SJSA1 (cell line): ENCODE measurements around the gene CASR. TPM values are rescaled to one million over a fixed set of nuclear protein-coding genes. Genes with fewer than 3 reads are reported as not detected.

Experiments used
- DNase-seq, 2 experiments: peaks; one replicate each; pipeline ENCODE4 v3.0.0-alpha.2; 2015 to 2020; ENCODE audit warnings: low spot score in 2 of 2, low read depth in 1 of 2
- H3K27ac ChIP-seq: fragments of 250-450 bp; sonication (Bioruptor Pico); 2 replicates; pipeline ENCODE4 v1.5.1; 2020; ENCODE audit warnings: mild to moderate bottlenecking, moderate library complexity
- H3K27me3 ChIP-seq: fragments of 250-450 bp; sonication (Bioruptor Pico); replicated peaks from 2 replicates; pipeline ENCODE4 v1.5.1; 2020; ENCODE audit warnings: mild to moderate bottlenecking, moderate library complexity
- H3K36me3 ChIP-seq: fragments of 250-450 bp; sonication (Bioruptor Pico); 2 replicates; pipeline ENCODE4 v1.5.1; 2020; ENCODE audit warnings: mild to moderate bottlenecking
- H3K4me1 ChIP-seq: fragments of 250-450 bp; sonication (Bioruptor Pico); replicated peaks from 2 replicates; pipeline ENCODE4 v1.6.1; 2021; ENCODE audit warnings: mild to moderate bottlenecking
- H3K4me3 ChIP-seq: fragments of 250-450 bp; sonication (Bioruptor Pico); 2 replicates; pipeline ENCODE4 v1.5.1; 2020; ENCODE audit warnings: mild to moderate bottlenecking
- H3K9me3 ChIP-seq: fragments of 250-450 bp; sonication (Bioruptor Pico); replicated peaks from 2 replicates; pipeline ENCODE4 v1.5.1; 2020; ENCODE audit warnings: mild to moderate bottlenecking
- total RNA-seq: library from RNA; depleted of rRNA; stranded (reverse); fragments of >200 nt; shearing (Covaris generic); gene quantifications from 2 replicates; pipeline ENCODE4 v1.2.3, GENCODE V29; 2014; rRNA removed

The CASR gene
- total RNA-seq, 1 experiment from 2014 or later, result not detected

DNA sequence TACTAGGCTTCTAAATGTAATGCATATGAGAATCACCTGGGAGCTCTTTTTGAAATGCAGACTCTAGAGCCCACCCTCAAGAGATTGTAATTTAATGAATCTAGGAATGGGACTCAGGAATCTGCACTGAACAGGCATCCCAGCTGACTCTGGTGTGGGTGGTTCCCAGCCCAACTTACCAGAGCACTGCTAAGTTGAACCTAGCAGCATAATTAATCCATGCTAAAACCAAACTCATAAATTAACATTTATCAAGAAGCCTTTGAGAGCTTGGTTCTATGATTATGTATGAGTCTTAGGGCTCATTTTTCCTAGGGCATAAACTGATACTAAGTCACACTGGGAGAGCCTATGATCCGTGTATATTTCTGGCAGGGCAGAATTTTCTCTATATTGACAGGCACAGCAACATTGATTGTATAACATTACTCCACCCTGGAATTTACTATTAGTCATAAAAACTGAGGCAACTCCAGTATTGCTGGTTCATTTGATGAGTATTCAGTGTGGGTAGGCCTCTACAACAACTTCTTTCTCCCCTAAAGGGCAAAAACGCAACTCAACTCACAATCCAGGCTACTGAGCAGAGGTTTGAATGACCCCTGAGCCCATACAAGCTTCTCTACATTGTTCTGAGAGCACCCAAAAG lies 130.9 kb downstream of the CASR start:
- Histone ChIP-seq H3K27ac (no peak overlapping the region), H3K36me3 (no peaks in the 10 kb centered on the region), H3K9me3 (no peaks in the 10 kb centered on the region), H3K27me3 (peaks cover 5% of the 10 kb centered on the region), H3K4me3 (no peak overlapping the region), H3K4me1 (no peaks in the 10 kb centered on the region)
- DNase-seq, result no peak

DNA sequence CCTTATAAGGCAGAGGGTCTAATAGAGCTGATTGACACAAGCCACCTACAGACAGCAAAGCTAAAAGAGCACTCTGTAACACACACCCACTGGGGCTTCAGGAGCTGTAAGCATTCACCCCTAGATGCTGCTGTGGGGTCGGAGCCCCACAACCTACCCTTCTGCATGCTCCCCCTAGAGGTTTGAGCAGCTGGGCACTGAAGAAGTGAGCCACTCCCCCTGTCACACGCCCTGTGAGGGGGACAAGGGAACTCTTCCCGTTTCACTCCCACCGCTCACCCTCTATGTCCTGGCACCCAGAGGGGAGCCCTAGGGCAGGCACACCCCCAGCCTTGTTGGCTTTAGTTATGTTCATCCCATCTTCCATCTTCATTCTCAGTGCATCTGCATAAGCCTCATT lies 132.2 kb downstream of the CASR start:
- H3K4me1 ChIP-seq, result no peaks in the 10 kb centered on the region
- no peak for DNase-seq
- no peaks in the 10 kb centered on the region for H3K9me3 ChIP-seq
- H3K36me3 ChIP-seq, result no peaks in the 10 kb centered on the region
- no peak overlapping the region for H3K4me3 ChIP-seq
- no peaks in the 10 kb centered on the region; the same call in none of the 2 replicates for H3K27me3 ChIP-seq
- H3K27ac ChIP-seq, result no peak overlapping the region

DNA sequence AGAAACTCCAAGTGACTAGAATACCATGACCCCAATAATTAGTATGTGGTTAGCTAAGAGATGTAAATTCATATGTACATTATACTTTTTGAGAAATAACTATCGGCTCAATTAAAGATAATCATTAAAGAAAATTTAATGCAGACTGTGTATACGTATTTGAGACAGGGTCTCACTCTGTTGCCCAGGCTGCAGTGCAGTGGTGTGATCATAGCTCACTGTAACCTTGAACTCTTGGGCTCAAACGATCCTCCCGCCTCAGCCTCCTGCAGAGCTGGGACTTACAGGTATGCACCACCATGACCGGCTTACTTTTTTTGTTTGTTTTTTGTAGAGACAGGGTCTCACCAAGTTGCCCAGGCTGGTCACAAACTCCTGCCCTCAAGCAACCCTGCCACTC lies 132.9 kb downstream of the CASR start:
- Histone ChIP-seq H3K9me3 (no peaks in the 10 kb centered on the region), H3K27ac (no peak overlapping the region), H3K36me3 (no peaks in the 10 kb centered on the region), H3K4me3 (no peak overlapping the region), H3K27me3 (no peaks in the 10 kb centered on the region; the same call in none of the 2 replicates), H3K4me1 (no peaks in the 10 kb centered on the region)
- no peak for DNase-seq

DNA sequence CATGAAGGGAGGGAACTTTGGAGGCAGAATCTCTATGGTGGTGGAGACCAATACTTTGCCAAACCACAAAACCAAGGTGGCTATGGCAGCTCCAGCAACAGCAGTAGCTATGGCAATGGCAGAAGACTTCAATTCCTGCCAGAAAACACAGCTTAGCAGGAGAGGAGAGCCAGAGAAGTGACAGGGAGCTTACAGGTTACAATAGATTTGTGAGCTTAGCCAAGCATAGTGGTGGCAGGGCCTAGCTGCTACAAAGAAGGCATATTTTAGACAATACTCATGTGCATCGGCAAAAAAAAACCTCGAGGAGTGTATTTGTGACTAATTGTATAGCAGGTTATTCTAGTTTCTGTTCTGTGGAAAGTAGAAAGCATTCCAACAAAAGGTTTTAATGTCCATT lies 135.2 kb downstream of the CASR start:
- Histone ChIP-seq H3K9me3 (no peaks in the 10 kb centered on the region), H3K27ac (no peak overlapping the region), H3K27me3 (no peaks in the 10 kb centered on the region; the same call in 1 of the 2 replicates), H3K4me1 (no peaks in the 10 kb centered on the region), H3K4me3 (no peak overlapping the region), H3K36me3 (no peaks in the 10 kb centered on the region)
- DNase-seq, result no peak

DNA sequence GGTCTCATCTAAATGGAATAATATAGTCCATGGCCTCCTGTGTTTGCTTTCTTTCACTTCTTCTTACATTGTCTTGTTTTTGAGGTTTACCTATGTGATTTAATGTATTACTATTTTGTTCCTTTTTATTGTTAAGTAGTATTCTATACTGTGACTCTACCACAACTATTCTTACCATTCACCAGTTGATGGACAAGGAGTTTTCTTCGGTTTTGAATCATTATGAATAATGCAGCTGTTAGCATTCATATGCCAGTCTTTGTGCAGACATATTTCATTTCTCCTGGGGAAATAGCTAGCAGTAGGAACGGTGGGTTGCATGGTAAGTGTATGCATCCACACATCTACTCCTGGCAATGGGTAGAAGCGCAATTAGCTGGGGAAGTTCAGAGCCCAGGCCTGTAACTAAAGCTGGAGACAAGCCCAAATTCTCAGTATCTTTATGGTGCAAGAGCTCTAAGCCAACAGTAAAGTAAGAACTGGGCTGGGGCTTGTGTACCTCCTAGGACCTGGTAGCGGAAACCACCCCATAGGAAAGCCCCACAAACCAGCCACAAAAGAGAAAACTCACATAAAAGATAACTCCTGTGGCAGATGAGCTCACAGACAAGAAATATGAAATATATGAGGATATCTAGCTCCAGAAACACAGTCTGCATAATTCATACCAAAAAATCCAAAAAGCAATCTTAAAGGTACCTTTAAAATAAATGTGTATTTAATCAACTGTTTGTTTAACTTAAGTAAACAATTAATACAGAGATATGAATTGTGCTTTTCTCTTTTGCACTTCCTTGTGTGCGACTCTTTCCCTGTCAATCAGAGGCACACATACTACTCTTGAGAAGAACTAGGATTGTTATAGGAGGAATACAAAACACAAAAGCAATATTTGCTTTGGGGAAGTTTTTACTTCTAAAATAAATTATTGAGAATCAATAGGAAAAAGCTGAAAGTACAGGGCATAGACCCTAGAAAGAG lies 138.9 kb downstream of the CASR start:
- H3K36me3 ChIP-seq, result no peaks in the 10 kb centered on the region
- no peak overlapping the region for H3K4me3 ChIP-seq
- H3K27me3 ChIP-seq, result no peaks in the 10 kb centered on the region; the same call in 1 of the 2 replicates
- no peak overlapping the region for H3K27ac ChIP-seq
- DNase-seq, result no peak
- no peaks in the 10 kb centered on the region for H3K4me1 ChIP-seq
- no peaks in the 10 kb centered on the region for H3K9me3 ChIP-seq

DNA sequence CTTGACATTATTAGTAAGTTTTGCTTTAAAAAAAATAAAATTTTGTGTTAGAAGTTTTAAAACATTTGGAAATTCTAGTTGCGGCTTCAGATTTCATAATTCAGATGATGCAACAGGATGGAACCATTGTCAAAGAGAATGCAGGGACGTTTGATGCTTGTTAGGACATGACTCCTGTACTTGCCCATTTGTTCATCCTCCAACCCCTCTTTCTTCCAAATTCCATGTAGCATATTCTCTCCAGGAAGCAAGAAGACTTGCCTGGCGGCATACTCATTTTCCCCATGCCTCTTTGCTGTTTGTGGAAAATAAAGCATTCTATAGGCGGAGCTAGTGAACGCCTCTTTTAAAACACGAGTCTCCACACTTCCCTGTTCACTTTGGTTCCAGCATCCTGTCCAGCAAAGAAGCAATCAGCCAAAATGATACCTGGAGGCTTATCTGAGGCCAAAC lies 141.4 kb downstream of the CASR start, which contains the start of gene CSTA:
Gene CSTA, plus strand, starts transcription at position 378 of the 453 bp plus-strand sequence. Its CDS starts 45 bp downstream, at position 423.
- Histone ChIP-seq H3K9me3 (no peaks in the 10 kb centered on the region), H3K4me1 (no peaks in the 10 kb centered on the region), H3K4me3 (no peak within 1 kb of the TSS), H3K27me3 (peaks cover under 1% of the 10 kb centered on the region), H3K36me3 (no peaks in the 10 kb centered on the region), H3K27ac (no peak within 1 kb of the TSS)
- no peak for DNase-seq

DNA sequence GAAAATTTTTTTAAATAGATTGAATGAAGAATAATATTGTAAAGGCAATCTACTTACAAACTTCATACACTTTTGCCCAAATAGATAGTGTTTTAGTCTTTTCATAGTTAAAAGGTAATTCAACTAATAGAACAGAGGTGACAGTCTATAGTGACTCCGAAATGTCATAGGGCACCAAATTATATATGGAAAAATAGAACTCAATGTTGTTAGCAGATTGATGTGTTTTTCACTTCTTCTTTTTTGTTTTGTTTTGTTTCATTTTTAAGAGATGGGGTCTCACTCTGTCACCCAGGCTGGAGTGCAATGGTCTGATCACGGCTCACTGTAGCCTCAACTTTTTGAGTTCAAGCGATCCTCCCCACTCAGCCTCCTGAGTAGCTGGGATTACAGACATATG lies 142.3 kb downstream of the CASR start:
- Histone ChIP-seq H3K4me1 (no peaks in the 10 kb centered on the region), H3K9me3 (no peaks in the 10 kb centered on the region)
- no peak for DNase-seq

DNA sequence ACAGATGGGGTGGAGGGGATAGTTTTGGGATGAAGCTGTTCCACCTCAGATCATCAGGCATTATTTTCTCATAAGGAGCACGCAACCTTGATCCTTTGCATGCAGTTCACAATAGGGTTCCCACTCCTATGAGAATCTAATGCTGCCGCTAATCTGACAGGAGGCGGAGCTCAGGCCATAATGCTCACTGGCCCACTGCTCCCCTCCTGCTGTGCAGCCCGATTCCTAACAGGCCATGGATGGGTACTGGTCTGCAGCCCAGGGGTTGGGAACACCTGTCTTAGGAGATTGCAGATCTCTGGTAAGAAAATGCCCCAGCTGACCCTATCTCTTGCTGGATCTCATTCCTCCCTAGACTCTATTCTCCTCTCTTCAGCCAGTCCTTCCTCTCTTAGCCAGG lies 148.4 kb downstream of the CASR start:
- Histone ChIP-seq H3K4me3 (no peak overlapping the region), H3K9me3 (no peaks in the 10 kb centered on the region), H3K36me3 (no peaks in the 10 kb centered on the region), H3K27ac (no peak overlapping the region), H3K27me3 (peaks cover 7% of the 10 kb centered on the region; the same call in 1 of the 2 replicates), H3K4me1 (no peaks in the 10 kb centered on the region)
- no peak for DNase-seq

More for the DNA sequence above, 142.3 kb downstream of the CASR start:
- no peaks in the 10 kb centered on the region for H3K36me3 ChIP-seq
- H3K4me3 ChIP-seq, result no peak overlapping the region
- H3K27me3 ChIP-seq, result peaks cover 4% of the 10 kb centered on the region
- no peak overlapping the region for H3K27ac ChIP-seq

DNA sequence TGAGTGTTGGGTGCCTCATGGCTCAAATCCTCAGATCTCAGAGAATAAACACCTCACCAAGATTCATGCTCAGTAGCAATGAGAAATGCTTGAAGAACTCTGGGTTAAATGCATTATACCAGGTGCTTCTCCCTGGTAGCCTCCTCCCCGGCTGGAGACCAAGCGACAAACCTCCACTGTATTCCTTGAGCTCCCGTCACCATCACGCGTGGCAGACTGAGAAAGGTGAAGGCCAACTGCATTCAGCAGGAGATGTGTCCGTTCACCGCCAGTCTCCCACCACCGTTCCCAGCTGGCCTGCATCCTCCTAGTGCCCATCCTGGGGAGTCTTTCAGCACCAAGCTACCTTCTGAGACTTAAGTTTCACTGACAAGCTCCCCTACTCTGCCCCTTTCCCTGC lies 149.1 kb downstream of the CASR start:
- no peaks in the 10 kb centered on the region for H3K9me3 ChIP-seq
- peaks cover 10% of the 10 kb centered on the region; the same call in 1 of the 2 replicates for H3K27me3 ChIP-seq
- no peaks in the 10 kb centered on the region for H3K4me1 ChIP-seq
- DNase-seq, result no peak
- H3K4me3 ChIP-seq, result no peak overlapping the region
- H3K36me3 ChIP-seq, result no peaks in the 10 kb centered on the region
- H3K27ac ChIP-seq, result no peak overlapping the region

Other genes starting within 250 kb of the CASR start
- not detected in 2 replicates for gene ILDR1, start 161.4 kb upstream of the CASR start, total RNA-seq
- not detected in 2 replicates for gene CD86, start 128.3 kb upstream of the CASR start, total RNA-seq
- gene CSTA, start 141.6 kb downstream of the CASR start, total RNA-seq, result not detected in 2 replicates
- gene MIX23, start 199.6 kb downstream of the CASR start, total RNA-seq, result 29.3 and 65.3 TPM in 2 replicates
- gene FAM162A, start 200.5 kb downstream of the CASR start, total RNA-seq, result 0.37 and 2.0 TPM in 2 replicates
- 5.4 and 6.3 TPM in 2 replicates for gene WDR5B, start 232.4 kb downstream of the CASR start, total RNA-seq